ENCODE results near the gene HDGFL1.

GRCh38 chr6:22530506-22530905 lies 38.9 kb upstream of the HDGFL1 start:
- TF ChIP-seq CTCF (tag by site-specific recombination; IDR thresholded peaks at IDR 0.05) (no peak), OVOL3 (tag by site-specific recombination; IDR thresholded peaks at IDR 0.05) (no peak), ZNF843 (tag by site-specific recombination; IDR thresholded peaks at IDR 0.05) (no peak), ZNF121 (tag by site-specific recombination; IDR thresholded peaks at IDR 0.05) (no peak), ZSCAN18 (tag by site-specific recombination; IDR thresholded peaks at IDR 0.05) (no peak), ZNF354C (tag by site-specific recombination; IDR thresholded peaks at IDR 0.05; ENCODE audit: borderline replicate concordance, low read depth) (no peak), GLI2 (tag by site-specific recombination; IDR thresholded peaks at IDR 0.05; ENCODE audit: borderline replicate concordance, low read depth) (no peak), ZNF362 (tag by site-specific recombination; IDR thresholded peaks at IDR 0.05) (no peak), ATF2 (tag by site-specific recombination; IDR thresholded peaks at IDR 0.05; ENCODE audit: low read depth) (no peak), ZNF274 (IDR thresholded peaks at IDR 0.05; ENCODE audit: low read length) (no peak), ZNF274 (tag by site-specific recombination; IDR thresholded peaks at IDR 0.05; ENCODE audit: borderline replicate concordance) (no peak), PRDM4 (tag by site-specific recombination; IDR thresholded peaks at IDR 0.05) (no peak), ZNF530 (tag by site-specific recombination; IDR thresholded peaks at IDR 0.05; ENCODE audit: low read depth) (no peak), ELK4 (IDR thresholded peaks at IDR 0.05; ENCODE audit: borderline replicate concordance, low read depth, low read length) (no peak)

Measured in HEK293 (cell line).